ENCODE measurements around the gene MAFF. TPM values are rescaled to one million over a fixed set of nuclear protein-coding genes. Genes with fewer than 3 reads are reported as not detected.
A peak's percentile ranks its signal among the peaks of the same experiment; 100 is the strongest.
"Not testable (repeated sequence)": the region's sequence is repeated elsewhere in the genome, so short reads cannot be mapped to it uniquely, and the experiment has no call there.

The MAFF gene
- total RNA-seq = 100 to 1,000 TPM in 1 of 4 donors, 10 to 100 TPM in 3; 26.2 to 182 (median 54.3) TPM

DNA sequence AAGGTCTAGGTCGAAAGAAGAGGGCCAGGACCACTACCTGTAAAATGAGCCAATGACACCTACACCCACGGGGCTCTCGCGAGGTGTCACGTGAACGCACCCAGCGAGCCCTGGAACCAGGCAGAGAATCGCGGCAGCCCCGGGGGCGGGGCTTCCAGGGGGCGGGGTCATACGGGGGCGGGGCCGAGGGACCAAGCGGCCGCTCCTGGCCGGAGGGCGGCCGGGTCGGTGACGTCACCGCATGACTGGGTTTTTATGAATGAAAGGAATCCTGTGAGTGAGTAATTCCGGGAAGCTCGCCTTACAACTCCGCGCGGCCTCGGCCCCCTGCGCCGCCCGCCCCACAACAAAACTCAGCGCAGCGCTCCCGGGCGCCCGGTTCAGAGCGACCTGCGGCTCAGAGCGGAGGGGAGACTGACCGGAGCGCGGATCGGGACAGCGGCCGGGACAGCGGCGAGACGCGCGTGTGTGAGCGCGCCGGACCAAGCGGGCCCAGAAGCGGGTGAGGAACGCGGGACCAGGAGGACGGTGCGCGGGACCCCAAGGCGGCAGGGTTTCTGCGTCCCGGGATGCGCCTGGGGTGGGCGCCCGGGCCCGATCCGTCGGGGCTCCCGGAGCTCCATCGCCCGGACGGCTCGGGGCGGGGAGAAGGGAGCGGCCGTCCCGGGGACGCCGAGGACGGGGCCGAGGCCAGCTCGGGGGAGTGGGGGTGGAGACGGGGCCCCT lies at the start of gene MAFF:
TSS of gene MAFF (plus strand) at position 284 of the 726 bp plus-strand sequence. CDS start 11,860 bp downstream, outside the sequence.
- Histone ChIP-seq H3K4me1 (peaks cover 24 to 42% (median 42%) of the 10 kb centered on the region in 4 donors), H3K36me3 (no peaks in the 10 kb centered on the region), H3K27ac (replicated peaks in 1 of 4) (peak within 1 kb of the TSS; percentile 93 to 100 (median 99)), H3K4me3 (peak within 1 kb of the TSS; percentile 73 to 92 (median 85)), H3K9me3 (no peaks in the 10 kb centered on the region), H3K27me3 (peaks cover 0 to 10% (median 0%) of the 10 kb centered on the region in 4 donors)
- intact Hi-C loops (cut with DNase I) = loop anchor here (5.0 kb wide), 1 partner anchor 115 kb away; the partner anchor contains the start of gene CSNK1E
- 0% methylated on average over 7 of the region's 85 CpGs for WGBS
- TF ChIP-seq, protein P1, sequence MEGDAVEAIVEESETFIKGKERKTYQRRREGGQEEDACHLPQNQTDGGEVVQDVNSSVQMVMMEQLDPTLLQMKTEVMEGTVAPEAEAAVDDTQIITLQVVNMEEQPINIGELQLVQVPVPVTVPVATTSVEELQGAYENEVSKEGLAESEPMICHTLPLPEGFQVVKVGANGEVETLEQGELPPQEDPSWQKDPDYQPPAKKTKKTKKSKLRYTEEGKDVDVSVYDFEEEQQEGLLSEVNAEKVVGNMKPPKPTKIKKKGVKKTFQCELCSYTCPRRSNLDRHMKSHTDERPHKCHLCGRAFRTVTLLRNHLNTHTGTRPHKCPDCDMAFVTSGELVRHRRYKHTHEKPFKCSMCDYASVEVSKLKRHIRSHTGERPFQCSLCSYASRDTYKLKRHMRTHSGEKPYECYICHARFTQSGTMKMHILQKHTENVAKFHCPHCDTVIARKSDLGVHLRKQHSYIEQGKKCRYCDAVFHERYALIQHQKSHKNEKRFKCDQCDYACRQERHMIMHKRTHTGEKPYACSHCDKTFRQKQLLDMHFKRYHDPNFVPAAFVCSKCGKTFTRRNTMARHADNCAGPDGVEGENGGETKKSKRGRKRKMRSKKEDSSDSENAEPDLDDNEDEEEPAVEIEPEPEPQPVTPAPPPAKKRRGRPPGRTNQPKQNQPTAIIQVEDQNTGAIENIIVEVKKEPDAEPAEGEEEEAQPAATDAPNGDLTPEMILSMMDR (IDR thresholded peaks at IDR 0.05) = no peak
- peak; percentile 46 for TF ChIP-seq EP300 (IDR thresholded peaks at IDR 0.05)
- TF ChIP-seq POLR2AphosphoS5 (IDR thresholded peaks at IDR 0.05) = peak; percentile 95 to 99
- peak; percentile 96 for TF ChIP-seq POLR2A (IDR thresholded peaks at IDR 0.05; ENCODE audit: low read depth)
- peak; percentile 100 for DNase-seq (ENCODE audit: extremely low spot score)

GRCh38 chr22:38153821-38154562 lies 47.8 kb upstream of the MAFF start:
- DNase-seq (ENCODE audit: extremely low spot score) = no peak
- H3K27me3 ChIP-seq = no peaks in the 10 kb centered on the region
- intact Hi-C loops (cut with DNase I) = no loop called here
- TF ChIP-seq, protein P1 (IDR thresholded peaks at IDR 0.05) = no peak
- no peak for TF ChIP-seq EP300 (IDR thresholded peaks at IDR 0.05)
- H3K36me3 ChIP-seq = no peaks in the 10 kb centered on the region
- no peak overlapping the region for H3K4me3 ChIP-seq
- 44% methylated on average over 2 of the region's 4 CpGs for WGBS
- no peaks in the 10 kb centered on the region for H3K4me1 ChIP-seq
- no peaks in the 10 kb centered on the region for H3K9me3 ChIP-seq
- no peak overlapping the region for H3K27ac ChIP-seq (replicated peaks in 1 of 4)

- H3K4me1 ChIP-seq; intact Hi-C loops (cut with DNase I): not testable (repeated sequence)
- 83% methylated on average over 1 of the region's 1 CpG for WGBS
These were observed 47.3 kb upstream of the MAFF start for GRCh38 chr22:38154563-38154915.

GRCh38 chr22:38155703-38156102 lies 46.1 kb upstream of the MAFF start:
- H3K27ac ChIP-seq (replicated peaks in 1 of 4) = no peak overlapping the region
- H3K4me3 ChIP-seq = no peak overlapping the region
- WGBS = 95% methylated on average over 1 of the region's 1 CpG
- intact Hi-C loops (cut with DNase I) = no loop called here
- H3K27me3 ChIP-seq = no peaks in the 10 kb centered on the region
- TF ChIP-seq POLR2AphosphoS5 (IDR thresholded peaks at IDR 0.05) (no peak), POLR2A (IDR thresholded peaks at IDR 0.05; ENCODE audit: low read depth) (no peak), EP300 (IDR thresholded peaks at IDR 0.05) (no peak)
- TF ChIP-seq, protein P1 (IDR thresholded peaks at IDR 0.05) = no peak
- H3K9me3 ChIP-seq = no peaks in the 10 kb centered on the region
- H3K36me3 ChIP-seq = no peaks in the 10 kb centered on the region
- DNase-seq (ENCODE audit: extremely low spot score) = no peak
- H3K4me1 ChIP-seq = no peaks in the 10 kb centered on the region

More at GRCh38 chr22:38154563-38154915, 47.3 kb upstream of the MAFF start:
- H3K27me3 ChIP-seq; H3K9me3 ChIP-seq; DNase-seq (ENCODE audit: extremely low spot score); H3K4me3 ChIP-seq; H3K27ac ChIP-seq (replicated peaks in 1 of 4); H3K36me3 ChIP-seq: not testable (repeated sequence)

Data from esophagus muscularis mucosa (tissue), 4 donors.